Activated naive CD4-positive, alpha-beta T cell treated with anti-CD3 and anti-CD28 coated beads, Interleukin-2, amount 10 ng/mL, durations not matched to agents 7 days and 5 days (primary cell): ENCODE data around the gene MRTO4.
"Not testable (repeated sequence)": the region's sequence is repeated elsewhere in the genome, so short reads cannot be mapped to it uniquely, and the experiment has no call there.

ENCODE experiments used
- CTCF ChIA-PET: fragments of 350-600 bp; sonication (Branson Sonifier 250); formaldehyde crosslinking; loops from one replicate; lab custom pipeline; 2021; ENCODE audit warnings: antibody characterized with exemption; lab: Charles Lee
- DNase-seq: peaks from one replicate; pipeline ENCODE4 v3.0.0-alpha.2; 2020
- H3K27ac Mint-ChIP-seq: one replicate; pipeline ENCODE4 v1.8.0; 2021; ENCODE audit warnings: mild to moderate bottlenecking, moderate library complexity, mixed read lengths
- H3K27me3 Mint-ChIP-seq: one replicate; pipeline ENCODE4 v1.8.0; 2021; ENCODE audit warnings: mild to moderate bottlenecking, mixed read lengths
- H3K36me3 Mint-ChIP-seq: one replicate; pipeline ENCODE4 v1.8.0; 2021; ENCODE audit warnings: mixed read lengths
- H3K4me1 Mint-ChIP-seq: one replicate; pipeline ENCODE4 v1.8.0; 2021; ENCODE audit warnings: mixed read lengths
- H3K4me3 Mint-ChIP-seq: one replicate; pipeline ENCODE4 v1.8.0; 2021; ENCODE audit warnings: mild to moderate bottlenecking, moderate library complexity, mixed read lengths
- H3K9me3 Mint-ChIP-seq: one replicate; pipeline ENCODE4 v1.8.0; 2021; ENCODE audit warnings: mixed read lengths

The MRTO4 gene

DNA sequence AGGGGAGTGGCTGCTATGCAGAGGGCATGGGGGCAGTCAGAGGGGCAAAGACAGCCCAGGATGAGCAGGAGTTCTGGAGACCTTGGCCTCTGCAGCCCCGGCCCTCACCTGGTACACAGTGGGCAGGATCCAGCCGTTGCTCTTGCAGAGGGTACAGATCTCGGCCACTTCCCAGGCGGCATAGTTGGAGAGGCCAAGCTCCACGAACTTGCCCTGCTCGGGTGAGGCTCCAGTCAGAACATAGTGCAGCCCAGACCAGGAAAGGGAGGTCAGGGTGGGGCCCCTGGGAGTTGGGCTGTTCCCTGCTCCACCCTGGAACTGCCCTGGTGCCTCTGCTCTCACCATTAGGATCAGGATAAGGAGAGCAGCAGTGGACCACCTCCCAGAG is 18.7 kb downstream of the MRTO4 start:
- CTCF ChIA-PET, DNase-seq, H3K4me3 Mint-ChIP-seq, H3K27ac Mint-ChIP-seq, H3K9me3 Mint-ChIP-seq, H3K4me1 Mint-ChIP-seq, H3K36me3 Mint-ChIP-seq: not testable (repeated sequence)
- H3K27me3 Mint-ChIP-seq, result peaks cover 47% of the 10 kb centered on the region

- H3K27ac Mint-ChIP-seq, result no peak overlapping the region
- CTCF ChIA-PET, result no interaction called here
- no peak for DNase-seq
- no peaks in the 10 kb centered on the region for H3K9me3 Mint-ChIP-seq
- H3K27me3 Mint-ChIP-seq, result peaks cover 52% of the 10 kb centered on the region
- H3K4me3 Mint-ChIP-seq, result no peak overlapping the region
- H3K4me1 Mint-ChIP-seq, result peaks cover 5% of the 10 kb centered on the region
- H3K36me3 Mint-ChIP-seq, result no peaks in the 10 kb centered on the region
These were observed 20.5 kb downstream of the MRTO4 start for GRCh38 chr1:19272064-19272463.

GRCh38 chr1:19273106-19273843 is 21.7 kb downstream of the MRTO4 start:
- Mint-ChIP-seq H3K9me3 (no peaks in the 10 kb centered on the region), H3K4me3 (no peak overlapping the region), H3K27me3 (peaks cover 52% of the 10 kb centered on the region), H3K27ac (no peak overlapping the region), H3K36me3 (no peaks in the 10 kb centered on the region), H3K4me1 (peaks cover 5% of the 10 kb centered on the region)
- DNase-seq, result no peak
- CTCF ChIA-PET, result no interaction called here

- CTCF ChIA-PET, H3K4me3 Mint-ChIP-seq, H3K9me3 Mint-ChIP-seq, DNase-seq, H3K36me3 Mint-ChIP-seq, H3K4me1 Mint-ChIP-seq, H3K27ac Mint-ChIP-seq: not testable (repeated sequence)
- peaks cover 52% of the 10 kb centered on the region for H3K27me3 Mint-ChIP-seq
These were observed 22.4 kb downstream of the MRTO4 start for GRCh38 chr1:19273844-19274531.

GRCh38 chr1:19274636-19275035 is 23.0 kb downstream of the MRTO4 start:
- Mint-ChIP-seq H3K9me3 (no peaks in the 10 kb centered on the region), H3K27me3 (peaks cover 52% of the 10 kb centered on the region), H3K4me3 (no peak overlapping the region), H3K27ac (no peak overlapping the region), H3K36me3 (no peaks in the 10 kb centered on the region), H3K4me1 (peaks cover 5% of the 10 kb centered on the region)
- DNase-seq, result no peak
- CTCF ChIA-PET, result no interaction called here

- CTCF ChIA-PET, result no interaction called here
- Mint-ChIP-seq H3K4me3 (no peak overlapping the region), H3K4me1 (peaks cover 6% of the 10 kb centered on the region), H3K9me3 (no peaks in the 10 kb centered on the region), H3K27me3 (peaks cover 20% of the 10 kb centered on the region), H3K27ac (no peak overlapping the region), H3K36me3 (no peaks in the 10 kb centered on the region)
- DNase-seq, result no peak
These were observed 32.3 kb downstream of the MRTO4 start for GRCh38 chr1:19283891-19284290.

DNA sequence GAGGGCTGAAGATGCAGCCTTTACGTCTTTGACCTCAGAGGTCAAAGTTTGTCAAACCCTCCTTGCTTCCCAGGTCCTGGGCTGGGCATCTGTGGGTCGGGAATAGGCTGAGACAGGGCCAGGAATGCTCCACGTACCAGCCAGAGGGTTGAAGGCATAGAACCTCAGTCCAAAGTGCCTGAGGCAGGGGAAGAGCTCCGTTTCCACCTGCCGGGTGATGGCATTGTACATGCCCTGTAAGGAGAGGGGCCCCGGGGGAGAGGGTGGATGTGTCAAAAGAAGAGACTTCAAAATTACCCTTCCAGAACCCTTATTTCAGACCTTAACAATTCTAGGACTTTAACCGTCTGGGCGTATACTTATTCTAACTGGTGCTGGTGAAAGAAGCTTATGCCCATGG is 33.3 kb downstream of the MRTO4 start:
- peaks cover 30% of the 10 kb centered on the region for H3K27me3 Mint-ChIP-seq
- CTCF ChIA-PET, result no interaction called here
- H3K27ac Mint-ChIP-seq, result no peak overlapping the region
- no peak overlapping the region for H3K4me3 Mint-ChIP-seq
- no peak for DNase-seq
- H3K4me1 Mint-ChIP-seq, result peaks cover 10% of the 10 kb centered on the region
- H3K36me3 Mint-ChIP-seq, result peaks cover 3% of the 10 kb centered on the region
- no peaks in the 10 kb centered on the region for H3K9me3 Mint-ChIP-seq

DNA sequence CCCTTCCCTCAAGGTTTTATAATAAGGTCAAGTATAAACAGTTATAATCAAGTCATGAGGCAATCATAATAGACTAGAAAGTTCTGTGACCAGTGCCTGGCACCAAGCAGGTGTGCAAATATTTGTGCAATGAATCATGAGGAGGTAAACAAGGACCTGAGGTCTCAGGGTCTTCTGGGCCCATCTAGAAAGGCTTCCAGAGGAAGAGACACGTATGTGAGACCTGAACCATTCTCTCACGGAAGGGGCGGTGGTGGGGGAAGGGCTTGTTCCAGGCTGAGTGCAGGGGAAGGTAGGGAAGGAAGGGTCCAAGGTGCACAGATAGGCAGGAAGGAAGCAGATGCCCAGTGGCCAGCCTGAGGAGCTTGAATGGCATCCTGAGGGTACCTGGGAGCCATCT is 33.8 kb downstream of the MRTO4 start:
- CTCF ChIA-PET, H3K27ac Mint-ChIP-seq, H3K4me3 Mint-ChIP-seq, H3K9me3 Mint-ChIP-seq, DNase-seq, H3K36me3 Mint-ChIP-seq, H3K4me1 Mint-ChIP-seq: not testable (repeated sequence)
- H3K27me3 Mint-ChIP-seq, result peaks cover 31% of the 10 kb centered on the region

DNA sequence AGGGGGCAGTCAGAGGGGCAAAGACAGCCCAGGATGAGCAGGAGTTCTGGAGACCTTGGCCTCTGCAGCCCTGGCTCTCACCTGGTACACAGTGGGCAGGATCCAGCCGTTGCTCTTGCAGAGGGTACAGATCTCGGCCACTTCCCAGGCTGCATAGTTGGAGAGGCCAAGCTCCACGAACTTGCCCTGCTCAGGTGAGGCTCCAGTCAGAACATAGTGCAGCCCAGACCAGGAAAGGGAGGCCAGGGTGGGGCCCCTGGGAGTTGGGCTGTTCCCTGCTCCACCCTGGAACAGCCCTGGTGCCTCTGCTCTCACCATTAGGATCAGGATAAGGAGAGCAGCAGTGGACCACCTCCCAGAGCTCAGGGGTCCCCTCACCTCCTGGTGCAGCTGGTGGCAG is 34.2 kb downstream of the MRTO4 start:
- peaks cover 31% of the 10 kb centered on the region for H3K27me3 Mint-ChIP-seq
- H3K27ac Mint-ChIP-seq, H3K9me3 Mint-ChIP-seq, H3K4me3 Mint-ChIP-seq, H3K4me1 Mint-ChIP-seq, CTCF ChIA-PET, H3K36me3 Mint-ChIP-seq, DNase-seq: not testable (repeated sequence)

DNA sequence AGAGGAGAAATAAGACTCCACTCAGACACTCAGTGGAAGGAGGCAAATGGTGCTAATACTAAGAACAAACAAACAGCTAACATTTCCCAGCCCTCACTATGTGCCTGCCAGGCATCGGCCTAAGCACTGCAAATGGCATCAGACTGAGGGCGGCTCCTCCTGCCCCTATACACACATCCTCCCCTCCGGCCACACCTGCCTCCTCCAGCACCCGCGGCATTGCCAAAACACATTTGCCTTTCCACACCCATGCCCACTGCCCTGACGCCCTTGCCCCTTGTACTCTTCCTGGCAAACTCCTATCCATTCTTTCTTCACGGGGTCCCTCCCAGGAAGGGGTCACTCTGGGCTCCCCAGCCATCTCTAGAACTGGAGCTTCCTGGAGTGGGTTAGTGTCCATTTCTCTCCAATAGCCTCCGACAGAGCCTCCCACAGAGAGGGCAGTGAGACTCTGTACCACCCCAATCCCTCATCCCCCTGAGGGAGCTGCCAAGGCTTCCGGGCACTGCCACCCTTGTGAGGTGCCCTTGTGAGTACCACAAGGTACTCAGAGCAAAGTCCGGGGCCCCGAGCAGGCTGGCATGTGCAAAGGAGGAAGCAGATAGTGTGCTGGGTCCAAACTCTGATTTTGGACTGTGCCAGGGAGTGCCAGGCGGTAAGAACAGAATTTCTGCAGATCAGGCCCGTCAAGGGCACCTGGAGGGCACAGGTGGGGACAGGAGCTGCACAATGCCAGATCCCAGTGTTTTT is 36.0 kb downstream of the MRTO4 start:
- CTCF ChIA-PET, result no interaction called here
- peaks cover 10% of the 10 kb centered on the region for H3K4me1 Mint-ChIP-seq
- H3K27ac Mint-ChIP-seq, result peak overlapping the region; percentile 52

GRCh38 chr1:19288324-19289241 is 37.0 kb downstream of the MRTO4 start, which contains the start of gene AKR7A3:
AKR7A3 (minus strand) TSS chr1:19288770; CDS start chr1:19288709, 61 bp downstream.
- H3K9me3 Mint-ChIP-seq, H3K27ac Mint-ChIP-seq, H3K36me3 Mint-ChIP-seq, H3K4me1 Mint-ChIP-seq, CTCF ChIA-PET: not testable (repeated sequence)
- Mint-ChIP-seq H3K27me3 (peaks cover 31% of the 10 kb centered on the region), H3K4me3 (peak within 1 kb of the TSS; percentile 58)
- peak; percentile 80 for DNase-seq

More for the DNA sequence above, 36.0 kb downstream of the MRTO4 start:
- Mint-ChIP-seq H3K36me3 (peaks cover 3% of the 10 kb centered on the region), H3K27me3 (peaks cover 31% of the 10 kb centered on the region), H3K9me3 (peaks cover 3% of the 10 kb centered on the region), H3K4me3 (peak overlapping the region; percentile 58)
- DNase-seq, result no peak

DNA sequence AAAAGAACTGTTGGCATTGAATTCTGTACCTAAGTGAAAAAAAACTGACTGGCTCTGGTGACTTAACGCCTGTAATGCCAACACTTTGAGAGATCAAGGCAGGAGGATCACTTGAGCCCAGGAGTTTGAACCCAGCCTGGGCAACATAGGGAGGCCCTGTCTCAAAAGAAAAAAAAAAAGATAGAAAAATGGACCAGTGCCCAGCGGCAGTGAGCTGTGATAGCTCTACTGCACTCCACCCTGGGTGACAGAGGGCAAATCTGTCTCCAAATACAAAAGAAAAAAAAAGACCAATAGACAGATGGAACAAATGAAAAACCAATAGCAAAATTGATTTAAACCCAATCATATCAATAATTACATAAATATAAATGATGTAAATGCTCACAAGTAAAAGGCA is 37.6 kb downstream of the MRTO4 start:
- H3K9me3 Mint-ChIP-seq, result peaks cover 8% of the 10 kb centered on the region
- no peak for DNase-seq
- H3K4me3 Mint-ChIP-seq, result peak overlapping the region; percentile 51
- H3K27me3 Mint-ChIP-seq, result peaks cover 31% of the 10 kb centered on the region
- peaks cover 10% of the 10 kb centered on the region for H3K4me1 Mint-ChIP-seq
- H3K27ac Mint-ChIP-seq, result no peak overlapping the region
- peaks cover 3% of the 10 kb centered on the region for H3K36me3 Mint-ChIP-seq
- CTCF ChIA-PET, result no interaction called here

DNA sequence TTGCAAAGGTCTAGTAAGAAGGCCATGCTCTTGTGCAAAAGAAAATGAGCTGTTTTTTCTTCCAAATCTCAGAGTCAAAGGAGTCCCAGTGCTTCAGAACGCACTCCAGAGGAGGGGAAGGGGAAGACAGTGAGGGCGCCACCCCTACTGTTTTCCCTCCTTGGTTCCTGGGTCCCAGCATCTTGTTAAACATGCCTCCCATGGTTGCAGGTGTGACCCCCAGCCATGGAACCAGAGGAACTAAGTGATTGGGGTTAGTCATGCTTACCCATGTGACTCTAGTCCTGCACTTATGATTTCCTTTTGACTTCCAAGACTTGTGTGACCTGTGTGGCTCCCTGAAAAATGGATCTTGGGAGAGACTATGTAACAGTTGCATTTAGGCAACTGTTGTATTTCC is 43.0 kb downstream of the MRTO4 start:
- peaks cover 13% of the 10 kb centered on the region for H3K36me3 Mint-ChIP-seq
- peaks cover 3% of the 10 kb centered on the region for H3K27me3 Mint-ChIP-seq
- no peaks in the 10 kb centered on the region for H3K4me1 Mint-ChIP-seq
- DNase-seq, result no peak
- CTCF ChIA-PET, result no interaction called here
- no peak overlapping the region for H3K4me3 Mint-ChIP-seq
- H3K27ac Mint-ChIP-seq, result no peak overlapping the region
- peaks cover 33% of the 10 kb centered on the region for H3K9me3 Mint-ChIP-seq

- Mint-ChIP-seq H3K36me3 (peaks cover 27% of the 10 kb centered on the region), H3K27me3 (no peaks in the 10 kb centered on the region), H3K27ac (no peak overlapping the region), H3K9me3 (peaks cover 15% of the 10 kb centered on the region), H3K4me3 (no peak overlapping the region), H3K4me1 (no peaks in the 10 kb centered on the region)
- CTCF ChIA-PET, result no interaction called here
- no peak for DNase-seq
These were observed 48.6 kb downstream of the MRTO4 start for GRCh38 chr1:19300211-19300610.
